ENCODE results near the gene TSSK2. TPM values are rescaled to one million over a fixed set of nuclear protein-coding genes. Genes with fewer than 3 reads are reported as not detected.
"Not testable (repeated sequence)": the region's sequence is repeated elsewhere in the genome, so short reads cannot be mapped to it uniquely, and the experiment has no call there.

TSSK2 gene
- polyA plus RNA-seq, 12 donors: 0.11 to 0.46 TPM; not detected in 10

DNA sequence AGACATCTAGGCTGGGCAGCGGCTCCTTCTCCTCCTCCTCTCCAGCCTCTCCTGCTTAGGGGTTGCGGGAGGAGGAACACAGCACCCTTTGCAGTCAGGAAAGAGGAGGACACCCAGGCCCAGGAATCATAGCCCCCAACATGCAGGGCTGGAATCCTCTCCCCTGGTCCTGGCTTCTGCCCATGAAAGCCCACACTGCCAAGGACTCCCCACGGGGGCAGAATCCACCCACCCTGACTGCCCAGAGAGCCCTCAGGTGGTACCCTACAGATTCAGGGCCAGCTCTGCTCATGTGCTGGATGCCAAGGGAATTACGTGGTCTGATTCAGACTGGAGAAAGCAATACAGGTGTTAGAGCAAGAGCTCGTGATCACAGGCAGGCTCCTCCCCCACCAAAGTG is 8.9 kb downstream of the TSSK2 start:
- DNase-seq: no peak

GRCh38 chr22:19142394-19142793 is 11.3 kb downstream of the TSSK2 start:
- no peak for DNase-seq

DNA sequence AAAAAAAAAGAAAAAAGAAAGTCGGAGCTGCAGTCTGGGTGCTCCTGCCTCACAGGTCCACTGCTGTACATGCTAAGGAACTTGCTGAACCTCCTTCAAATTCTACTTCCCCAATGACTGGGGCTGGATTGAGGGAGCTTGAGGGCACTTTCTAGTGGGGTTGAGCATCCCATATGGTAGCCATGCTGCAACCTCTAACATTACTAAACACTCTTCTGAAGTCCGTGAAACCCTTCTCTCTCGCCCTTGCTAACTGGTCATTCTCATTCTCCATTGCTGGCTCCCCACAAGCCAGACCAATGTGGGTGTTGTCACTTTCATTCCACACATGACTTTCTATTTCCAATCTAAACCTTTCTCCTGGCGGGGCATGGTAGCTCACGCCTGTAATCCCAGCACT is 12.1 kb downstream of the TSSK2 start:
- no peak for DNase-seq

DNA sequence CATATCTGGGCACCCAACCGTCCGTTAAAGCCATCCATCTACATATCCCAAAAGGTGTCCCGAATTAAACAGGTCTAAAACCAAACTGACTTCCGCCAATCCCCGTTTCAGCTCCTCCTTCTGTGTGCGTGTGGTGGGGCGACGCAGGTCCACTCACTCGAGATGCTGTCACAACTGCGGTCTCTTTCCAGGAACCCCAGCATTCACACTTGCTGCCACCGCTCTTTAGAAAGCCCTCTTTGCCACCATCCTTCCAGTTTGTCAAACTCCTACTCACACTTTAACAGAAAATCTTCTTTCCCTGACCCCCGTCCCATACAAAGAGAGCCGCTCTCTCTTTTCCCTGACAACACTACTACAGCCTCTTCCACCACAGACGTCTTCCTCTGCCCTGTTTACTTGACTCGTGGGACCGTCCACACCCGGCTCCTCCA is 12.9 kb downstream of the TSSK2 start:
- DNase-seq: no peak

DNA sequence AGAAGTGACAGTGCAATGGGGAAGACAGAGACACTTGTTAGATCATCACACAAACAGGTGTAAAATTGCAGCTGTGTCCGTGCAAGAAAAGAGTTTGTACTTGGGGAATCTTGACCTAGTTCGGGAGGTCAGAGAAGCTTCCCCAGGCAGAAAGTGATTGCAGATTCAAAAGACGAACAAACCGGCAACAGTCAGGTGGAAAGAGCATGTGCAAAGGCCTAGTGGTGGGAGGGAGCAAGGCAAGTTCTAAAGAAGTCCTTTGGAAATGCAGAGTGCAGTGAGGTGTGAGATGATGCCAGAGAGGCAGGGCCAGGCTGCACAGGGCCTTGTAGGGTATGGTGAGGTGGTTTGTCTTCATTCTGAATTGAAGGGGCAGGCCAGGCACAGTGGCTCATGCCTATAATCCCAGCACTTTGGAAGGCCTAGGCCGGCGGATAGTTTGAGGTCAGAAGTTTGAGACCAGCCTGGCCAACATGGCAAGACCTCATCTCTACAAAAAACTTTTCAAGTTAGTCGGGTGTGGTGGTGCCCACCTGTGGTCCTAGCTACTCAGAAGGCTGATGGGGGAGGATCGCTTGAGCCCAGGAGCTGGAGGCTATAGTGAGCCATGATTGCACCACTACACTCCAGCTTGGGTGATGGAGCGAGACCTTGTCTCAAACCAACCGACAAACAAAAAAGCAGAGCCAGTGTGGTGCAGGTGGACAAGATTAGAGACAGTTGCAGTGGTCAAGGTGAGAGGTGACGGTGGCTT is 15.3 kb downstream of the TSSK2 start:
- no peak for DNase-seq

- no peak for DNase-seq
Measured at GRCh38 chr22:19147195-19147780, 16.2 kb downstream of the TSSK2 start.

- no peak for DNase-seq
Measured at GRCh38 chr22:19148417-19149046, 17.4 kb downstream of the TSSK2 start.

DNA sequence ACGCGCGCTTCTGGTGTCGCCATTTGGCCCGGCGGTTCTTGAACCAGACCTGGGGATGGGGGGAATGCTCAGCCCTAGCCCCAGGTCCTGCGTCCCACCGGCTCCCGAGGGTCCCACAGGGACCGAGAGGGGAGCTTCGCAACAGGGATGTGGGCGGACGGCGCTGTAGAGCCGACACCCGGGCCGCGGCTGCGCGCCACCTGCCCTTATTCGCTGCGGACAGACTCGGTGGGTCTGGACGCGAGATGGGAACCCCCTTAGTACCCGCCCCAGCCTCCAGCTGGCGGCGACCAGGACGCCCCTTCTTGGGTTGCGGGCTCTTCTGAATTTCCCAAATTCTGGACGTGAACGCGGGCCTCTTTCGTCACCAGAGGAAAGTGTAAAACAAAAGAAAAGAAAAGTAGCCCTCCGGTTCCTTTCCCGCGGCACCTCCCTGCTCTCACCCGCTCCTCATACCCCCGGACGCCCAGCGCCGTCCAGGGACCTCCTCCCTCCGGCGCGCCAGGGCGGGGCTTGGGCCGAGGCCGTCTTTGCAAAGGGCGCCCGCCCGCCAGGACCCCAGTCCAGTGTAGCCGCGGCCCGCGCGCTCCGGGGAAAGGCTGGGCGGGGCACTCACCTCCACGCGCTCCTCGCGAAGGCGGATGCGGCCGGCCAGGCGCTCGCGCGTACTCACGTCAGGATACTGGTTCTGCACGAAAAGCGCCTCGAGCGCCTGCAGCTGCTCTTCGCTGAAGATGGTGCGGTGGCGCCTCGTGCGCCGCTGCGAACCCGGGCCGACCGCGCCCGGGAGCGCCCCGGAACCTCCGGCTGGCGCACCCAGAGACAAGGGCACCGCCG is 18.2 kb downstream of the TSSK2 start:
- DNase-seq: no peak

DNA sequence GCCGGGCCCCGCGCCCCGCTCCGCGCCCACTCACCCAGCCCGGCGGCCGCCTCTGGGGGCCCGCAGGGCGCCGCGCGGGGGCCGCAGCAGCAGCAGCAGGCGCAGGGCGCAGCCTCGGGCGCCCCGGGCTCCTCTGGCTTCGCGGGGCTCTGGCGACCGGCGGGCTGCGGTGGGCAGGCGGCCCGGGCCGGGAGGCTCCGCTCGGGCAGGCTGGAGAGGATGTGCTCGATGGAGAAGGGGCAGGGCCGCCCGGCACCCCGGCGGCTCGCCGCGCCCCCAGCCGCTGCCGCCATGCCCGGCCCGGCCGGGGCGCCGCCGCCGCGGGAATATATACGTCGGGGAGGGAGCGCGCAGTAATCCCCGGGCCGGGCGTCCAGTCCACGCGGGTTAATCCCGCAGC is 18.9 kb downstream of the TSSK2 start, which contains the start of gene GSC2:
GSC2 (minus strand) TSS at position 302 of the 400 bp plus-strand sequence; CDS start at position 293, 9 bp downstream.
- DNase-seq: no peak

GRCh38 chr22:19150482-19151328 is 19.6 kb downstream of the TSSK2 start:
- no peak for DNase-seq

DNA sequence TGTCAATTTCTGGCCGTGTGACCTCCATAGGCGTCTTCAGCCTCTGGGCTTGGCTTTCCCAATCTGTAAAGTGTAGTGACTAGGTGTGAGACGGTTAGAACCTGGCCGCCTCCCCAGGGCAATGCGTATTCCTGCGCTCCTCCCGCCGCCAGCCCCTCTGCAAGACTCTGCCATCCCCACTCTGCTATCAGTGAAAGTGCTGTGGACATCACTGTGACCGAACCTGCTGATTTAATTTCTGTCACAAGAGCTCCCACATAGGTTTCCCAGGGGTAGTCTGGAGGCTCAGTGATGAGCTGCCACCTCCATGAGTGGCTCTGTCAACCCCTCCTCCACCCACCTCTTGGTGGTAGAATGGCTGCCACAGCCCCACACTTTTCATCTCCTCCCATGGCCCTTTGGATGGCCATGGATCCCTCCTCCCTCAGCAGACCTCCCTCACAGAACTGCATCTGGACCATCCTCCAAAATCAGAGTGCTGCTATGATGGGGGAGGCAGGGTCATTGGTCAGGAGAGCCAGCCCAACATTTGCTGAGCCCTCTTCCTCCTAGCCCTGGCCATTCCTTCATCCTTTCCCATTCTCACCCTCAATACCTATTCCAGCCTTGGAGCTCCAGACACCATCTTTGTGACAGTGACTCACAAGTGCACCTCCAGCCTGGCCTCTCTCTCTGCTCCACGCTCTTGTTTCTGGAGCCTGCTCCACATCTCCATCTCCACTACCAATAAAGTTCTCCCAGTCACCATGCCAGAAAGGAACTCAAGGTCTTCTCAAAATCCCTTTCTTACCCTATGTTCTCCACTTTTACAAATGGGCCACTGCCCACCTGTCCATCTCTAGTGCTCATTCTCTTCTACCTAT is 20.5 kb downstream of the TSSK2 start:
- no peak for DNase-seq

GRCh38 chr22:19152942-19153883 is 22.1 kb downstream of the TSSK2 start:
- DNase-seq: no peak

DNA sequence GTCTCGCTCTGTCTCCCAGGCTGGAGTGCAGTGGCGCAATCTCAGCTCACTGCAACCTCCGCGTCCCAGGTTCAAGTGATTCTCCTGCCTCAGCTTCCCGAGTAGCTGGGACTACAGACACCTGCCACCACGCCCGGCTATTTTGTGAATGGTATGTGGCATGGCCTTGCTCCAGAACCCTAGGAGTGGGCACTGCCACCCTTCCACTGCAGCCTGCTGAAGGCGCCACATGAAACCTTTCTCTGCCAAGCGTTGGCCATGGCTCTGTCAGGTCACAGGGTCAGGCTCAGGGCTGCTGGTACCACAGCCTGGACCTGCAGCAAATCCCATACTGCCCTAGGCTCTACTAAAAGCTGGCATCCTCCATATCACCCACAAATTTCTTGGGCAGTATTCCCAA is 25.0 kb downstream of the TSSK2 start:
- not testable (repeated sequence) for DNase-seq

- not testable (repeated sequence) for DNase-seq
Measured at GRCh38 chr22:19158649-19159048, 27.5 kb downstream of the TSSK2 start.

DNA sequence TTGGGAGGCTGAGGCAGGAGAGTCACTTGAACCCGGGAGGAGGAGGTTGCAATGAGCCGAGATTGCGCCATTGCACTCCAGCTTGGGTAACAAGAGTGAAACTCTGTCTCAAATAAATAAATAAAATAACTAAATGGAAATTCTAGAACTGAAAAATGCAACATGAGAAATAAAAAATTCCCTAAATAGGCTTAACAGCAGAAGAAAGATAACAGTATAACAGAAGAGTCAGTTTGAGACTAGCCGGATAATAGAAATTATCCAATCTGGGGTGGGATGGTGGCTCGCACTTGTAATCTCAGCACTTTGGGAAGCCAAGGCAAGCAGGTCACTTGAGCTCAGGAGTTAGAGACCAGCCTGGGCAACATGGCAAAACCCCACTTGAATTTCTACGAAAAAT is 33.3 kb downstream of the TSSK2 start:
- DNase-seq: no peak

GRCh38 chr22:19166421-19166820 is 35.3 kb downstream of the TSSK2 start:
- DNase-seq: no peak

- no peak for DNase-seq
Measured at GRCh38 chr22:19167106-19167869, 36.2 kb downstream of the TSSK2 start.

Data from muscle of arm (tissue), 12 donors.